ENCODE data around the gene NCOA1. TPM values are rescaled to one million over a fixed set of nuclear protein-coding genes. Genes with fewer than 3 reads are reported as not detected.

NCOA1 gene
- total RNA-seq, 2 experiments from 2014 or later: 15.8 to 16.6 TPM

DNA sequence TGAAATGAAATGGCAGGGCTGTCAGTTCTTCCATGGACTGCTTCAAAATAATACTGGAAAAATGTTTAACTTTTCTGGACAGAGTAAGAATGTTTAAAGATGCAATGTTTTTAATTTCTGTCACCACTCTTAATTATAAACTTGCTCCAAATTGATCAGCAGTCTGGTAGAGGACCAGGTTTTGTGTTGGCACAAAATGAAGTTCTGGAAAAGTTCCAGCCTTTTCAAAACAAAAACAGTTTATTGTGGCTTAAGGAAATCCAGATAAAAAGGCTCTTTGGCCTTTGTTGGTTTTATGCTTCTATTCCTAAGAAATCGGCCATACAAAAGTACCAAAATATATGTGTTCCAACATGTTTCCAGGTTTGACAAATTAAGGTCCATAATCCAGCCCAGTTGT lies 253.3 kb downstream of the NCOA1 start:
- DNase-seq: no peak
- POLR2A ChIA-PET: no interaction called here
- peaks cover 13% of the 10 kb centered on the region for H3K36me3 Mint-ChIP-seq (ENCODE audit: low read depth)
- no peaks in the 10 kb centered on the region for H3K4me1 Mint-ChIP-seq
- CTCF ChIA-PET: no interaction called here
- H3K9me3 Mint-ChIP-seq: no peaks in the 10 kb centered on the region
- H3K27me3 Mint-ChIP-seq: no peaks in the 10 kb centered on the region
- H3K4me3 Mint-ChIP-seq: no peak overlapping the region
- no peak overlapping the region for H3K27ac Mint-ChIP-seq

DNA sequence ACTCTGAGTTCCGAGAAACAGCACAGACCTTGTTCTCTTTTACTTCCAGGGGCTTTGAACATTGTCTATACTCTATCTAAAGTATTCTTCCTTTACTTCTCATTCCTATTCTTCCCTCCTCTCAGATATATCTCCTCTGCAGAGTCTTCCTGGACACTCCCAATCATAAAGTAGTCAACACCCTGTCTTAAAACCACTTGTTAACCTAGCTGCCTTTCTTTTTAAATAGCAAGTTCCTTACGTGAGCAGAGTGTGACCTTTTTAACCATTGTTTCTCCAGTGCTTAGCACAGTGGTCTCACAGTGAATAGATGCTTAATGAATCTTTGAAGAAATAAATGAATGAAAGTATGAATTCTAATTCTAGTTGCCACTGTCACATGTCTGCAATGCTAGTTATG lies 254.8 kb downstream of the NCOA1 start:
- Mint-ChIP-seq H3K9me3 (no peaks in the 10 kb centered on the region), H3K27ac (no peak overlapping the region), H3K4me1 (no peaks in the 10 kb centered on the region), H3K4me3 (no peak overlapping the region), H3K36me3 (ENCODE audit: low read depth) (peaks cover 13% of the 10 kb centered on the region), H3K27me3 (no peaks in the 10 kb centered on the region)
- CTCF ChIA-PET: no interaction called here
- POLR2A ChIA-PET: no interaction called here
- no peak for DNase-seq

DNA sequence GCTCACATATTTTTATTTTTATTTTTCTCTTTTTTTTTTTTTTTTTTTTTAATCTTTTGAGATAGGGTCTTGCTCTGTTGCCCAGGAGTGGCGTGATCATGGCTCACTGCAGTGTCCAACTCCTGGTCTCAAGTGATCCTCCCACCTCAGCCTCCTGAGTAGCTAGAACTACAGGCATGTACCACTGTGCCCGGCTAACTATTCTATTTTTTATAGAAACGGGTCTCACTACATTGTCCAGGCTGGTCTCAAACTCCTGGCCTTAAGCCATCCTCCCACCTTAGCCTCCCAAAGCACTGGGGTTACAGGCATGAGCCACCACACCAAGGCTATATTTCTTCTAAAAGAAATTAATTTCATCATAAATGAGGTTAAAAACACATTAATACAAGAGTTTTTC lies 256.2 kb downstream of the NCOA1 start:
- no peaks in the 10 kb centered on the region for H3K9me3 Mint-ChIP-seq
- no peaks in the 10 kb centered on the region for H3K4me1 Mint-ChIP-seq
- peaks cover 9% of the 10 kb centered on the region for H3K36me3 Mint-ChIP-seq (ENCODE audit: low read depth)
- H3K27me3 Mint-ChIP-seq: no peaks in the 10 kb centered on the region
- no peak overlapping the region for H3K27ac Mint-ChIP-seq
- ChIA-PET CTCF (interaction anchor here (0.8 to 1.0 kb wide), 2 partner anchors 80 to 337 kb away, joined by 3 to 7 read pairs; no protein-coding TSS in a partner anchor), POLR2A (no interaction called here)
- no peak for DNase-seq
- H3K4me3 Mint-ChIP-seq: no peak overlapping the region

DNA sequence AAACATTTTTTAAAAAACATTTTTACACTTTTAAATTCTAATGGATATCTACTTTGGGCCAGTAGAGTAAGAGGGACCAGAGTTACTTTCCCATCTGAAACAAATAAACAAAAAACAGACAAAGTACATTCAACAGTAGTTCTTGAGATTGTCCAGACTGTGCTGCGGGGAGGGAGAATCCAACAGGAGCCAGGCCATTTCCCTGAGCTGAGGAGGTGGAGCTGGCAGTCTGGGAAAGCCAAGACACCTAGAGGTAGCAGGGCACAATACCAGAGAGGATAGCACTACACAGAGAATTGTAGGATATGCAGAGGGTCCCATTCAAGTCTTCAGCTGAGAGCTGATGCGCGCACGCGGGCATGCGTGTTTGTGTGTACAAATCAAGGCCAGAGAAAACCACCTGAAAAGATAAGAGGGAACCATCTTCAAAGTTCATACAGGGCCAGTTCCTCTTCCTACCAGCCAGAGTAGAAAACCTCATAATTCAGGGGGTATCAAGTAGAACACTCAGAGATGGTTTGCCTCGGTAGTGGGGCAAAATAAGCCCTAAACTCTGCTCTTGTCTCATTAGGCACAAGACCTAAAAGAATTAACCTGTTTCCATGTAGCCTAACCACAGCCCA lies 258.1 kb downstream of the NCOA1 start:
- POLR2A ChIA-PET: no interaction called here
- no peak for DNase-seq
- Mint-ChIP-seq H3K36me3 (ENCODE audit: low read depth) (peaks cover 5% of the 10 kb centered on the region), H3K27ac (no peak overlapping the region), H3K4me3 (no peak overlapping the region), H3K27me3 (no peaks in the 10 kb centered on the region), H3K9me3 (no peaks in the 10 kb centered on the region), H3K4me1 (no peaks in the 10 kb centered on the region)
- CTCF ChIA-PET: no interaction called here

DNA sequence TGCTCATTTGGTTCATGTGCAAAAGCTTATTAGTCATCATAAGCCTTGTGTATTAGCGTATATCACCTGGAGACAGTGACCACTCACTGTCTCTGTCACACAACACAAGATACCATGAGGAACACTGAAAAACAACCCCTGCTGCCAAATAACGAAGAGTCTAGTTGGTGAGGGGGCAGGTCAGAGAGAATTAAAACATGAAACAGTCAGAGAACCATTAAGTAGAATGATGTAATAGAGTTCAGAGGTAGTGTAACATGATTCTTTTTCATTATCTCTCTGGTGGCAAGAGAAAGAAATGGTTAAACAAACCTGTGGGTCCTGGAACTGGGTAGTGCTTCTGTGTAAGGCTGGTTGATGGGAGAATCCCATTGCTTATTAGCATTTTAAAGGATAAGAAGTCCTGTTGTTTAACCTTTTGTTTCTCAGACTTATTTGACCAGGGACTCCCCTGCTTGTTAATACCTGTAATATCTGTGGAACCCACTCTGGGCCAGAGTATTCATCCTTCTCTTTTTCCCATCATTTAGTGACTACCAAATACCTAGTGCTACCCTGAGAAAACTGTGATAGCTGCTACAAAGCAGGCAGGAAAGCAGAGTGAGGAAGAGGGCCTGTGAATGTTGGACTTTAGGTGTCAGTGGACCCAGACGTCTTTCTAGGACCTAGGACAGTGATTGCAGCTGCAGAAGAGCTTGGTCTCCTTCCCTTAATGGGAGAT lies 264.1 kb downstream of the NCOA1 start:
- Mint-ChIP-seq H3K27ac (no peak overlapping the region), H3K4me3 (no peak overlapping the region), H3K36me3 (ENCODE audit: low read depth) (peaks cover 6% of the 10 kb centered on the region), H3K27me3 (no peaks in the 10 kb centered on the region), H3K9me3 (no peaks in the 10 kb centered on the region), H3K4me1 (no peaks in the 10 kb centered on the region)
- ChIA-PET POLR2A (no interaction called here), CTCF (no interaction called here)
- DNase-seq: no peak

DNA sequence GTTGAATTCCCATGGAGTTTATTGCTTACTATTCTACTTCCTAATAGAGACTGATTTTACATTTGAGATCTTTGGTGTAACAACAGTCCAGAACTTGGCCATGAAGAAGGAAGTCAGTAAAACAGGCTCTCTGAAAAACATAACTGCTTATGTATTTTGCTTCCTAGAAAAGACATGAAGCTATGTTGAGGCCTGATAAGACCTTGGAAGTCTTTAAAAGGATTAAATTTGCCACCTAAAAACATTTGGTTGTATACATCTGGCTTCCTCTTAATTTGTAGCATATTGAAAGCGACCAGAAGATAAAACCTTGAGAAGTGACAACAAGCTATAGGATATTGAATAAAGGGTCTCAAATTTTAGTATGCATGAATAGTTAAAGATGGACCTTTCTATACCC lies 265.7 kb downstream of the NCOA1 start:
- H3K27me3 Mint-ChIP-seq: no peaks in the 10 kb centered on the region
- H3K27ac Mint-ChIP-seq: no peak overlapping the region

DNA sequence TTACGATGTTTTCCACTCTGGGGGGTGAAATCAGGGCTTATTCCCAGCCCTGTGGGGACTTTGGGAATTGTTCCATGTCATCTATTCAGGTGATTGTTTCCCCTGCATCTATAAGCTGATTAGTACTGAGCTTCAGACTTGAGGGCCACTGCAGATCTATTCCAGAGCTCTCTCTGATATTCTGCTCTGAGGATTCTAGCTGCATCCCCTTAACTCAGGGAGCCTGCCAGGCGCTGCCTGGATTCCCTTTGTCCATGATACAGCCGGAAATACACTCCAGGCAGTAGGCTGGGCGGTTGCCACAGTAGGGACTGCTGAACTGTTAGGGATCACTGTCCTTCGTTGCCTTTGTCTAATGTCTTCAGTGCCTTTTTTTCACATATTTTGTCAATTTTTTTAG lies 270.8 kb downstream of the NCOA1 start:
- no peaks in the 10 kb centered on the region for H3K27me3 Mint-ChIP-seq
- H3K36me3 Mint-ChIP-seq (ENCODE audit: low read depth): peaks cover 25% of the 10 kb centered on the region
- ChIA-PET POLR2A (no interaction called here), CTCF (interaction anchor here (0.6 kb wide), 1 partner anchor 16 kb away, joined by 3 read pairs; no protein-coding TSS in a partner anchor)
- no peaks in the 10 kb centered on the region for H3K9me3 Mint-ChIP-seq
- DNase-seq: no peak
- no peak overlapping the region for H3K4me3 Mint-ChIP-seq
- no peak overlapping the region for H3K27ac Mint-ChIP-seq
- peaks cover 7% of the 10 kb centered on the region for H3K4me1 Mint-ChIP-seq

More for the DNA sequence above, 265.7 kb downstream of the NCOA1 start:
- CTCF ChIA-PET: no interaction called here
- H3K36me3 Mint-ChIP-seq (ENCODE audit: low read depth): peaks cover 9% of the 10 kb centered on the region
- no peak for DNase-seq
- no peaks in the 10 kb centered on the region for H3K4me1 Mint-ChIP-seq
- H3K4me3 Mint-ChIP-seq: no peak overlapping the region
- no peaks in the 10 kb centered on the region for H3K9me3 Mint-ChIP-seq
- POLR2A ChIA-PET: interaction anchor here (1.4 kb wide), 1 partner anchor 10 kb away, joined by 4 read pairs; no protein-coding TSS in a partner anchor

DNA sequence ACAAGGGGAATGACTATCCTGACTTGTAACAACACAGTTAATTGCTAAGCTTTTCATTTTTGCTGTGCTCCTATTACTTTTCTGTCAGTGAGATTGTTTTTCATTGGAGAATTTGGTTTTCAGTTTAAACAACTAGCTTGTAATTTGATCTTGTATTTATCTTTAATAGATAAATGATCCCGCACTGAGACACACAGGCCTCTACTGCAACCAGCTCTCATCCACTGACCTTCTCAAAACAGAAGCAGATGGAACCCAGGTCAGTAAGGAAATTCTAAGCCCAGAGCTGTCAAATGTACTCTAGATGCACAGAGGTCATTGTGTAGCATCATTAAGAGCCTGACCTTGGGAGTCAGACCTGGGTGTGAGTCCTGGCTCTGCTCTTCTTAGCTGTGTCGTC lies 271.5 kb downstream of the NCOA1 start:
- POLR2A ChIA-PET: no interaction called here

DNA sequence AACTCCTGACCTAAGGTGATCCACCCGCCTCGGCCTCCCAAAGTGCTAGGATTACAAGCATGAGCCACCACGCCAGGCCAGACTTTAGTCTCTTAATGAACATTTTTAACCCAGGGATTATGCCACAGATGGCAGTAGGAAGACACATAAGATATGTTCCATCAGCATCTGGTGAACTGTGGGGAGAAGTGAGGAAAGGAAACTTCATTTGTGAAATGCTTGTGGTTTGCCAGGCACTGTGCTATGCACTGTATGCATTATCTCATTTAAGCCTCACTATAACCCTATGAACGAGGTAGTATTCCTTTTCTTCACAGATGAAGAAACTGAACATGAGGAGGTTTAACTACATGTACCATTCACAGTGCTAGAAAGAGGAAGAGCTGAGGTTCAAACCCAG lies 272.8 kb downstream of the NCOA1 start:
- DNase-seq: no peak
- H3K27ac Mint-ChIP-seq: no peak overlapping the region
- CTCF ChIA-PET: interaction anchor here (0.6 kb wide), 1 partner anchor 292 kb away, joined by 4 read pairs; no protein-coding TSS in a partner anchor
- peaks cover 8% of the 10 kb centered on the region for H3K4me1 Mint-ChIP-seq
- H3K36me3 Mint-ChIP-seq (ENCODE audit: low read depth): peaks cover 24% of the 10 kb centered on the region
- no peaks in the 10 kb centered on the region for H3K27me3 Mint-ChIP-seq
- POLR2A ChIA-PET: no interaction called here
- no peaks in the 10 kb centered on the region for H3K9me3 Mint-ChIP-seq
- H3K4me3 Mint-ChIP-seq: no peak overlapping the region

More for the DNA sequence above, 271.5 kb downstream of the NCOA1 start:
- CTCF ChIA-PET: no interaction called here
- Mint-ChIP-seq H3K9me3 (no peaks in the 10 kb centered on the region), H3K36me3 (ENCODE audit: low read depth) (peaks cover 25% of the 10 kb centered on the region), H3K27me3 (no peaks in the 10 kb centered on the region), H3K27ac (no peak overlapping the region), H3K4me3 (no peak overlapping the region), H3K4me1 (peaks cover 8% of the 10 kb centered on the region)
- DNase-seq: no peak

DNA sequence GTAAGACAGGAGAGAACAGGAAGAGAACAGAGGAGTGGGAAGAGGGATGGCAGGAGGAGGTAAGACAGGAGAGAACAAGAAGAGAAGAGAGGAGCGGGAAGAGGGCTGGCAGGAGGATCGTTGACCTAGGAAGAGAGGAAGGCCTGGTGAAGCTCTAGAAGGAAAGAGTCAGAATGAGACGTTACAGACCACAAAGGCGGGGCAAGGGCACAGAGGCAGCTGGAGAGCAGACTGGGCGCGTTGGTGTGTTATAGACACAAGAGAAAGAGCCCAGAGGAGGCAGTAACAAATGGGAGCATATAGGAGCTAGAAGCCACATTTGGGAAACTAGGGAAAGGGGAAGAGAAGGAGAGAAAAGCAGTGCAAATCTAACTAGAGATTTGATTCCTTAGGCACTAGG lies 275.6 kb downstream of the NCOA1 start:
- Mint-ChIP-seq H3K27me3 (no peaks in the 10 kb centered on the region), H3K27ac (no peak overlapping the region), H3K4me3 (no peak overlapping the region), H3K36me3 (ENCODE audit: low read depth) (peaks cover 31% of the 10 kb centered on the region), H3K4me1 (peaks cover 8% of the 10 kb centered on the region), H3K9me3 (no peaks in the 10 kb centered on the region)
- POLR2A ChIA-PET: interaction anchor here (1.4 kb wide), 1 partner anchor 10 kb away, joined by 4 read pairs; no protein-coding TSS in a partner anchor
- CTCF ChIA-PET: interaction anchor here (1.1 kb wide), 1 partner anchor 26 kb away, joined by 3 read pairs; the partner anchor contains the start of genes CENPO and PTRHD1
- DNase-seq: peak; percentile 23

DNA sequence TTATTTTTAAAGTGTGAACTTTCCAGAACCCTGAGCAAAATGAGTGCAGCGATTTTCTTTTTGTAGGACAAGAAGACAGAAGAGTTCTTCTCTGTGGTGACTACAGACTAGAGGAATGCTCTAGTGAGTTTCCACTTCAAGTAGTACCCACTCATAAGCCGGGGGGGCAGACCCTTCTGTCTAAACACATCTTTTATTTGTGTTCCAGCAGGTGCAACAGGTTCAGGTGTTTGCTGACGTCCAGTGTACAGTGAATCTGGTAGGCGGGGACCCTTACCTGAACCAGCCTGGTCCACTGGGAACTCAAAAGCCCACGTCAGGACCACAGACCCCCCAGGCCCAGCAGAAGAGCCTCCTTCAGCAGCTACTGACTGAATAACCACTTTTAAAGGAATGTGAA lies 277.0 kb downstream of the NCOA1 start:
- peaks cover 8% of the 10 kb centered on the region for H3K4me1 Mint-ChIP-seq
- H3K27me3 Mint-ChIP-seq: no peaks in the 10 kb centered on the region
- H3K9me3 Mint-ChIP-seq: no peaks in the 10 kb centered on the region
- POLR2A ChIA-PET: interaction anchor here (1.3 to 1.4 kb wide), 2 partner anchors 12 to 62 kb away, joined by 3 to 4 read pairs; no protein-coding TSS in a partner anchor
- H3K4me3 Mint-ChIP-seq: no peak overlapping the region
- H3K36me3 Mint-ChIP-seq (ENCODE audit: low read depth): peaks cover 28% of the 10 kb centered on the region
- no peak overlapping the region for H3K27ac Mint-ChIP-seq
- CTCF ChIA-PET: interaction anchor here (0.7 kb wide), 1 partner anchor 396 kb away, joined by 5 read pairs; no protein-coding TSS in a partner anchor
- no peak for DNase-seq

DNA sequence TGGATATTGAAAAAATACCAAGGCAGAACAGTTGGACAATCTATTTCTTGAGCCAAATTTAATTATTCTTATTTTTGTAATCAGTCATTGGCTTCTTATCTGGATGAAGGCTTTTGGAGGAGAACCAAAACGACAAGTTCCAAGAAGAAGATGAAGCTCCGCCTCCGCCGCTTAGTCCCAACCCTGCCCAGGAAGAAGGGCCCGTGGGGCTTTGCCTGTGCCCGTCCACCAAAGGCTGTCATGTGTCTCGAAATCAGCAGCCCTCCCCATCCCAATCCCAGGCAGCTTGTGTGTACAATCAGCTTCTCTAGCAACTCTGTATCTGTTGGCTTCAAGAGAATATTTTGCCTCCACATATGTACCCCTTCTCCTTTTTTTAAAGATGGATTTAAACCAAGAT lies 277.5 kb downstream of the NCOA1 start:
- CTCF ChIA-PET: no interaction called here
- Mint-ChIP-seq H3K4me3 (no peak overlapping the region), H3K27me3 (no peaks in the 10 kb centered on the region), H3K27ac (no peak overlapping the region), H3K4me1 (peaks cover 8% of the 10 kb centered on the region), H3K36me3 (ENCODE audit: low read depth) (peaks cover 28% of the 10 kb centered on the region), H3K9me3 (no peaks in the 10 kb centered on the region)
- POLR2A ChIA-PET: interaction anchor here (0.8 to 1.3 kb wide), 2 partner anchors 24 to 62 kb away, joined by 3 to 5 read pairs; partner anchors contain the start of genes CENPO and PTRHD1
- no peak for DNase-seq

DNA sequence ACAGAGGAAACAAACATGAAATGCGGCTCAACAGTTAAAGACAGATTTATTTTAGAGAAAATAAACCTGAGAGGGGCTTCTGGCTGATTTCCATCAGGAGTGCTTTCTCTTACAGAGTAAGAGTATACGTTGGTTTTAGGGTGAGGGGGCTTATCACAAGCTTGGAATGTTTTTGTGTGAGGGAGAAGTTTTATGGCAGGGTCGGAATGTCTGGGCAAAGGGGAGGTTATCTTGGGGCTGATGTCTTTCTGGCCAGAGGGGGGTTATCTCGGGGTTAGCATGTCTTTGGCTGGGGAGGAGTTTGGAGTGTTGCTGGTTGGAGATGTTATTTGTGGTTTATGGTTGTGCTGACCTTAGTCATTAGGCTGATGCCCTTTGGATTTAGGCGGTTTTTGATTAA lies 280.0 kb downstream of the NCOA1 start:
- Mint-ChIP-seq H3K9me3 (no peaks in the 10 kb centered on the region), H3K36me3 (ENCODE audit: low read depth) (peaks cover 18% of the 10 kb centered on the region), H3K4me3 (no peak overlapping the region), H3K4me1 (peaks cover 8% of the 10 kb centered on the region), H3K27me3 (no peaks in the 10 kb centered on the region), H3K27ac (no peak overlapping the region)
- ChIA-PET POLR2A (no interaction called here), CTCF (no interaction called here)
- no peak for DNase-seq

Data from activated CD4-positive, alpha-beta memory T cell treated with anti-CD3 and anti-CD28 coated beads, Interleukin-2, amount 10 ng/mL, durations not matched to agents 7 days and 5 days (primary cell).